Stimulated activated CD8-positive, alpha-beta memory T cell treated with anti-CD3 and anti-CD28 coated beads, Interleukin-12 subunit alpha, Interleukin-12 subunit beta, amount 100 ng/mL, for 24 hours (primary cell): ENCODE data around the gene IFITM10.

Source experiments
- DNase-seq: peaks from one replicate; pipeline ENCODE4 v3.0.0-alpha.2; 2020; ENCODE audit errors: extremely low read depth

The IFITM10 gene

DNA sequence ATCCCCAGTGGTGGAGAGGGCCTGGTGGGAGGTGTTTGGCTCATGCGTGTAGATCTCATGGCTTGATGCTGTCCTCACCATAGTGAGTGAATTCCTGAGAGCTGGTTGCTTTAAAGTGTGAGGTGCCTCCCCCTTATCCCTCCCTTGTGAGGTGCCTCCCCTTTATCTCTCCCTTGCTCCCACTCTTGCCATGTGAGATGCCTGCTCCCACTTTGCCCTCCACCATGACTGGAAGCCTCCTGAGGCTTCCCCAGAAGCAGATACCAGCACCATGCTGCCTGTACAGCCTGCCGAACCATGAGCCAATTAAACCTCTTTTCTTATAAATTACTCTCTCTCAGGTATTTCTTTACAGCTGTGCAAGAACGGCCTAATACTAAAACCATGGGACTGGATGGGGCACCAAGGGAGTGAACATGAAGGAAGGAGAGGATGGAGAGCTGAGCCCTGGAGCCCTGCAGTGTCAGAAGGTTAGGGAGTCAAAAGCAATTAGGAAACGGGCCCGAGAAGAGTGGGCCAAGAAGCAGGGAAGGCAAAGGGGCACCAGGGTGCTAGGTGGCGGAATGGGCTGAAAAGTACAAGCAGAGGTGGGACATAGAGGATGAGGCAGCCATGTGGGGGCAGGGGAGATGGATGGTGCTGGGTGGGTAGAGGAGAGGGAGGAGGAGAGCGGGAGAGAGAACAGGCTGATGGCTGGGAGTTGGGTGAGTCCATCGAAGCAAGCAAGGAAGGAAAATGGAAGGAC is 9.4 kb downstream of the IFITM10 start:
- DNase-seq: no peak

DNA sequence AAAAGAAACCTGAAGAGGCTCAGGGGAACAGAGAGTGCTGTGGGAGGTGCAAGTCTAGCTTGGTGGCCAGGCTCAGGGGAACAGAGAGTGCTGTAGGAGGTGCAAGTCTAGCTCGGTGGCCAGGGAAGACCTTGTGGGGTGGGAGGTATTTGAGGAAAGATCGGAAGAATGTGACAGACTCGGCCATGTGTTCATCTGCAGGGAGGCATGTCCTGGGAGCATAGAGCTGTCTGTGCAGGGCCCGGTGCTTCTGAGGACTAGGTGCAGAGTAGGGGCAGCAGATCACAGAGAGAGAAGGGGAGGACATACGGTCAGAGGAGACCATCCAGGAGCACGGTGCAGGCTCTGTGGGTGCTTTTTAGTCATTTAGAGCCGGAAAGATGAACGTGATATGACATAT is 10.8 kb downstream of the IFITM10 start:
- DNase-seq: no peak

DNA sequence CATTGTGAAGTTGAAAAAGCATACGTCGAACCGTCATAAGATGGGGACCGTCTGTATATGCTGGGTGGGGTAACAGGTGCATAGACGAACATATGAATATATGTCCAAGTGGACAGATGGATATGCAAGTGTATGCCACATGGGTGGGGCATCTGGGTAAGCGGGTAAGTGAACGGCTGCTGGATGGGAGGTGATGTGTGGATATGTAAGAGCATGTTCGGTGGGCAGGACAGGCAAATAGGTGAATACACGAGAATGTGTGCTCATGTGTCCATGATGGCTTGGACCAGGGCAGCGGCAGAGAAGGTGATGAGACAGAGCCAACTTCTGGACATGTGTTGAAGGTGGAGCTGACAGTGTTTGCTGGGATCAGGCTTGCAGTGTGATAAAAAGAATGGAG is 12.0 kb downstream of the IFITM10 start:
- no peak for DNase-seq

DNA sequence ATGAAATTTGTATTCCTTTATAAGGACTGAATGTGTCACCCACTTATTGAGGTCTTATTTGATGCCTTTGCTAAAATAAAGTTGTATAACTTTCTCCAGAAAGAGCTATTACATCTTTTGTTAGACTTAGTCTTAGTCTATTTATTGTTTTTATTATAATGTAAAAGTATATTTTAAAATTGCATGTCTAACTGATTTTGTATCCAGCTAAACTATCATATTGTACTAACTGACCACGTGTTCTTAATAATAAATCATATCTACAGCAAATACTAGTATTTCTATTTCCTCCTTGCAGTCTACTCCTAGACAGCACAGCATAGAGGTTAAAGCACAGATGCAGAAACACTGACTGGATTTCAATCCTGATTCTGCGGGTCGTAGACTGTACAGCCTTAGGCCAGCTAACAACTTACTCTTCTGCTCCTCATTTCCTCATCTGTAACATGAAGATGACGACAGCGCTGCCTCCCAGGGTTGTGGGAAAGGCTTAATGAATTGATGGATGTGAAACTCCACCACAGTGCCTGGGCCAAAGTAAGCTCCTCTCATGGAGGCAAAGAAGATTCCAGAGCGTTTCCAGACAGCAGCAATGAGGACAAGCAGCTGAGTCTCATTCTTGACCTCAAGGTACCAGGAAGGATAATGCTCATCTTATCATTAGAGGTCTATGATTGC is 13.2 kb downstream of the IFITM10 start:
- DNase-seq: no peak

DNA sequence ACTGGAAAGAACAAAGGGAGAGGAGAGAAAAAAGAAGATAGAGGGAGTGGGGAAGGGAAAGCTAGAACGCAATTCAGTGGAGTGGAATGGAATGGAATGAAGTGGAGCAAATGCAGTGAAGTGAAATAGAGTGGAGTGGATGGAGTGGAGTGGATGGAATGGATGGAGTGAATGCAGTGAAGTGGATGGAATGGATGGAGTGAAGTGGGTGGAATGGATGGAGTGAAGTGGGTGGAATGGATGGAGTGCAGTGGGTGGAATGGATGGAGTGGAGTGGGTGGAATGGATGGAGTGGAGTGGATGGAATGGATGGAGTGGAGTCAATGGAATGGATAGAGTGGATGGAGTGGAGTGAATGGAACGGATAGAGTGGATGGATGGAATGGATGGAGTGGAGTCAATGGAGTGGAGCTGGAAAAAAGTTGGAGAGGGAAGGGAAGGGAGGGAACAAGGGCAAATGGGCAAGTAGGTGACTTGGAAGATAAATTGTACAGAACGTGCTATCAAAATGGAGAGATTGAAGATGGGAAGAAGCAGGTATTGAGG is 13.9 kb downstream of the IFITM10 start:
- no peak for DNase-seq

DNA sequence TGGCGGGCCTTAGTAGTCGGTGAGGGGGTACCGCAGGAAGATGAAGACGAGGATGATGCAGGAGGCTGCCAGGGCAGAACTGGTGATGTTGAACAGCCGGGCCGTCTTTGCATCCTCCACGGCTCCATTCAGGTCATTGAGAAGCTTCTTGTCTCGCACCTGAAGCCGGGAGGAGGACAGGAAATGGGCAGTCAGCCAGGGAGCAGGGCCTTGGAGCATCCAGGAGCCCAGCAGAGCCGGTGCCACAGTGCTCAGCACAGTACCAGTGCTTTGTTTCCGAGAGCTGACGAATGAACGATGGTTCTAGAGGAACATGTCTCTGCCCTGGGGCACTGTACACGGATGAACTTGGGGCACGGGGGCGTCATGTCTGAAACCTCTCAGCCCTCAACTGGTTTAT is 15.1 kb downstream of the IFITM10 start:
- no peak for DNase-seq

DNA sequence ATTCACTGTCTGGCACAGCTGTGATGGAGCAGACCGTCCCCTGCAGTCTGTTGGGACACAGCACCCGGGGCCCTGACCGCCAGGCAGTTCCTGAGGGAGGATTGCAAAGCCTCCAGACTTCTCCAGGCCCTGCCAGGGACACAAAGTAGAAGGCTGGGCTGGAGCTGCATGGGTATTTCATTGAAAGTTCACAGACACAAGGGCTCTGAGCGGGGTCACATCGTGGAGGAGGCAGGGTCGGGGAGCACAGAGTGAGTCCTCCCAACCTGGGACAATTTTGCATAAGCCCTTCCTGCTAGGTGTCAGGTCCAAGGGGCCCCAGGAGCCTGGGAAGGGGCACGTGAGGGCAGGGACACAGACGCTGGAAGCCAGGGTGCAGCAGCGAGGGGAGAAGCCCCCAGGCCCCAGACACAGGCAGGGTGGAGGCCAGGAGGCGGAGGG is 15.7 kb downstream of the IFITM10 start:
- no peak for DNase-seq

DNA sequence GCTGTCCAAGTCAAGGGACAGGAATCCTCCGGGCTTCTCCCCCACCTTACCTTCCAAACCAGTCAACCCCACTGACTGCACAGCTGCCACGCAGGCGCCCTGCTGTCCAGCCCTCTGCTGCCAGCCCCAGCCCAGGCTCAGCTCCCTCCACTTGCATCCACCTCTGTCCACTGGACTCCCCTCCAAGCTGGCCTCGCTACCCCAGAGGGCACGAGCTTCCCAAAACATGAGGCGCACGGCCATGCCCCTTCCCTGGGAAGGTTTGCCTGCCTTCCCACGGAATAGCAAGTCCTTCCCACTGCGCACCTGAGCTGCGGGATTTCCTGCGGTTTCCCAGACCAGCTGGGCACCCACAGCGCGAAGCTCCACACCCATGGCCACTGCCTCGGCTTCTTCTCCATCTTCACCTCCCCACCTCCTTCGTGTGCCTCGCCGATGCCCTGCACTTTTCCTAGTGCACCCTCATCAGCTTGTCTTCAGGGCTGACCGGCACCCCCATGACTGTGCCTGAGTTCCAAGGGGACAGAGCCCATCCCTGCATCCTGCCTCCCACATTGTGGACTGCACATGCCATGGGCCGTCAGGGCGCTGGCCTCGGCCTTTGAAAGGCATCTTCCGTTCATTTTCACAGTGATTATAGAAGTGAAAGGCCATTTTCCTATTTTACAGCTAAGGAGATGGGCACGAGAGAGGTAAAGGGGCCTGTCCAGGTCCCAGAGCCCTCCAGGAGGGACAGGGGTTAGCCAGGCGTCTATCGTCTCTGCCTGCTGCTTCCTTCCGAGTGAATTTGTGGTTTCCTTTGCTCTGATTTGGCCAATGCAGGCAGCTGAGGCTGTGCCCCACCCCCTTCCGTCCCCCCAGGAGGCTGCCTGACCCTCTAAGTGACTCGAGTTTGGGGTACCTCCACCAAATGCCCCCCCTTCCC is 16.4 kb downstream of the IFITM10 start:
- no peak for DNase-seq

DNA sequence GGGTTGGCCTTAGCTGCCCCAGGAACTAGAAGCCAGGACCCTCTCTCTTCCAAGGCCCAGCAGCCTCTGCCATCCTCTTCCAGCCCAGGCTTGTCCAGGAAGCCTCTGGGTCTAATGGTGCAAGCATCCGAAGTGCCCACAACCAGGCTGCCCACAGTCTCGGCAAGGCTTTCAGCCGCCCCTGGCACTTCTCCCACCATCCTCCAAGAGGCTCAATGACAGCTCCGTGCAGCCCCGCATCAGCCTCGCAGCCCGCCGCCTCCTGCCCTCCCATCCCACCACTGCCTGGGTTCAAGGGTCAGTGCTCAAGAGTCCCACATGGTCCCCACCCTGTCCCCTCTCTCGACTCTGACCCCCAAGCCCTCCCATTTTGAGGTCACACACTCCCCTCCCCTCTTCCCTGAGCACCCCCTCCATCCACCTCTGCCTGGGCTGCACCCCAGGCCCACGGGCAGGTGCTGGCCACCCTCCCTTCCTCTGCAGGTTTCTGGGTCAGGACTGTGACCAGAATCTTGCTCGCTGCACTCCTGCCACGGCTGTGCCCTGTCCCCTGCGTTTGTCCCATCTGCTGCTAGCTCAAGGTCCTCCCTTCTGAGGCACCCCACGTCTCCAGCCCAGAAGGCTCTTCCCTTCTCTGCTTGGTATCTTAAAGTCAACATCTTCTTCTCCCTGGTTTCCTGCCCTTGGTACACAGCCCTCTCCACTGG is 17.2 kb downstream of the IFITM10 start:
- no peak for DNase-seq

DNA sequence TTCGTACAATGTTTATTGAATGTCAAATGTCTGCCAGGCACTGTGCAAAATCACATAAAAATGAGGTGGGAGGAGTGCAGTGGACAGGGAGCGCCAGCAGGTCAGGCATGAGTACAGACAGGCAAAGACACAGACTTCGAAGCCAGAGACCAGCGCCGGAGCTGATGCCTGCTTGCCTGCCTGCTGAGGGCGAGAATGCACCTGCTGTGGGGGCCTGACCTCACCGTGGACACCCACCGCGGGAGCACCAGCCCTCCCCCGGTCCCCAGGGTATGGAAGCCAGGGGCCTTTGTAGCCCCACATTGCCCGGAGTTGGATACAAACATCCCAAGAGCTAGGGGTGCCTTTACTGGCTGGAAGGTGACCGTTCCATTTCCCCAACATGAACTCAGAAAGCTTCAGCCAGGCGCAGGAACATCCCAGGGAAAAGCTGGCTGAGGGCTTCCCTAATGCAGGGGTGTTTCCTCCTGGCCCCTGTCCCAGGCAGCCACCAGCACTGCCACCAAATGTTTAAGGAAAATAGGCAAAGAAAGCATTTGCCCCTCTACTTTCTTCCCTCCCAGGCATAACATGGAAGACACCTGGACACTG is 17.9 kb downstream of the IFITM10 start:
- DNase-seq: no peak

DNA sequence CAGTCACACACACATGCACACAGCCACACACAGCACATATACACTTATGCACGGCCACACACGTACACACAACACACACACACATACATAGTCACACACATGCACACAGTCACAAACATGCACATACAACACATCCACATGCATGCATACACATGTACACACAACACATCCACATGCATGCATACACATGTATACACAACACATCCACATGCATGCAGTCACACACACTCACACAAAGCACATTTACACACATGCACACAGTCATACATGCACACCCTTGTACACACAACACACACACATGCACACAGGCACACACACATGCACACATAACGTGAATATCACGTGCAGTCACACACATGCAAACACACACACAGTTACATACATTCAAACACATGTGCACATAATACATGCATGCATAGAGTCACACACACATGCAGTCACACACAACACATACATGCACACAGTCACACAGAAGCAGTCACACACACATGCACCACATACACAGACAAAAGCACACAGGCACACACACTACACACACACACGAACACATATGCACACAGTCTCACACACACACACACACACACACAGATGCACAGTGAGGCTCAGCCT is 18.8 kb downstream of the IFITM10 start:
- no peak for DNase-seq

DNA sequence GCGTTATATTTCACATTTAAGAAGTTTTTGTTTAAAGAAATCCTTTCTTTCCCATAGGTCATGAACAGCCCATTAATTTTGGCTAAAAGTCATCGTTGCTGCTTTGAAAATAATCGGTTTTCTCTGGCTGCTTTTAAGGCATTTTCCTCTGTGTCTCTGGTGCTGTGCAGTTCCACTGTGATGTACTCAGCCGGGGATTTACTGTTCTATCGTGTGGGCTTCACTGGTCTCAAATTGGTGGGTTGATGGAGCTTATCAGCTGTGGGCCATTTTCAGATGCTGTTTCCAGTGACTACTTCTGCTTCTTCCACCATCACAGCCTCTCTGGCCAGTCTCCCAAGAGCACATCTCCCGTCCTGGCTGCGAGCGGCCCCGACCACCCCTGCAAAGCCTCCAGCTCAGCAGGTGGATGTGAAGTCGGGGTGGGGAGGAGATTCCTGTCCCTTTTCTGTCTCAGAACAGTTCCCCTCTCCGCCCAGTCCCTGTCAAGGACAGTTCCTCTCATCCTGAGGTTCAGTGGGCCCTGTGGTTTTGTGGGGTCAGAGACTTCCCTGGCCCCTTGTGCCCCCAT is 20.3 kb downstream of the IFITM10 start:
- DNase-seq: no peak

DNA sequence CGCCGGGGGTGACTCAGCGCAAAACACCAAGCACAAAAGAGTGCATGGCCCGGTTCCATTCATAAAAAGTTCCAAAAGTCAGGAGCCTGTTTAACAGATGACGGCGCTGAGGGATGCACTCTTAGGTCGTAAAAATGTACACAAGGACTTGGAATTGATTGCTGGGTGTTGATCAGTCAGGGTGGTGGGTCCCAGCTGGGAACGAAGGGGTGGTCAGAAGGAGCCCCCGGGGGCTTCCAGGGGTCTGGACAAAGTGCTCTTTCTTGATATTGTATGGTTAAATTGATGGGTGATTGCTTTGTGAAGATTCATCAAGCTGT is 20.7 kb downstream of the IFITM10 start:
- no peak for DNase-seq

DNA sequence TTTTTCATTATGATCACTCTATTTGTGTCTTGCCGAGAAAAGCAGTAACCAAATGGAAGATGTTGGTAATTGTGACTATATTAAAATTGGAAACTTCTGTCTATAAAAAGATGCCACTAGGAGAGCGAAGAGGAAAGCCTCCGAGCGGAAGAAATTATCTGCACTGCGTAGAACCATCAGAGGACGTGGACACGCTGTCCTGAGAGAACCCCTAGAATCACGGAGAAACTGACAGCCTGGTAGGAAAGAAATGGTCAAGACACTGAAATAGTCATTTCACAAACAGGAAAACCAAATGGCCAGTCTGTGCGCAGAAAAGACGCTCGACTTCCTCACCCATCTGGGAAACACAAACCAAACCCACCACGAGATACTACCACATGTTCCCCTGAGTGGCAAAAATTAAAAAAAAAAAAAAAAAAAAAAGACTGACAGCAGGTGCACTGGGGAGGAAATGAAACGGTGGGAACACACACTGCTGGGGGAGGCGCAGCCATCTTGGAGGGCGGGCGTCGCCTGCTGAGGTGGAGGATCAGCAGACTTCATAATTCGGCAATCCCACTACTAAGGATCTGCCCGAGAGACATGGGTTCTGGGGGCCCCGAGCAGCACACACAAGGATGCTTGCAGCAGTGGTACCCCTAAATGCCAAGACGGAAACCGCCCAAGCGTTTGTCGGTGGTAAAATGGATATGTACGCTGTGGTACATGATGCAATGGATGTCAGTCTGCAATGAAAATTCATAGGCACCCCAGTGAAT is 21.3 kb downstream of the IFITM10 start:
- no peak for DNase-seq

DNA sequence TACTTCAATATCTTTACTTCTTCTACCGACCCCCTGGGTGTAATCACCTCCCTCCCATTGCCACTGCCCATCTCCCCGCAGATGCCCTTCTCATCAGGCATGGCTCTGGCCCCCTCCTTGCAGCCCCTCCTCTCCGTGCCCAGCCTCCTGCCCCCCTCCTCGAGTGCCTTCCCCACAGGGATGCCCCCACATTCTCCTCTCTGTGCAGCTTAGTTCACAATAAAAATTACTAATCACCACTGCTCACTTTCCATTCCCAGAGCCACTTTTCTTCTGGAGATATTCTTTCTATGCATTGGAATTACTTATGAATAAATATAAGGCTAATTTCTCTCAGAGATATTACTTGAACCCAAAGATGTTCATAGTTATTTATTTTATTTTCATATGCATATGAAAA is 22.1 kb downstream of the IFITM10 start:
- no peak for DNase-seq

DNA sequence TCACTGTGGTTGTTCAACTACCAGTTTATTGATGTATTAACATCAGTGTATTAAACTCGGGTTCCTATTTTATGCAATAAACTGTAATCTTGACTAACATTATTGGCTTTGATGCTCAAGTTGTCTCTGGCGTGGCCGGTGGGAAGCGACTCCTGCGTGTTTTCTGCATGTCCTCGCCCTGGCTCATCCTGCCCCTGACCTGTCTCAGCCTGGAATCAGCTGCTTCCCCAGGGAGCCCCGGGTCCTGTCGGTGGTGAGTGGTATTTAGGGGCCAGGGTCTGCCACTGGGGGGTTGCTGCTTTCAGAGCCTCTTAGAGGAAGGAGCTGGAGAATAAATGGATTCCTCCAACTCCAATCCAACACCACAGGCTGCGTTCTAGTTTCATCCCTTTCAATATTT is 22.5 kb downstream of the IFITM10 start:
- DNase-seq: no peak

DNA sequence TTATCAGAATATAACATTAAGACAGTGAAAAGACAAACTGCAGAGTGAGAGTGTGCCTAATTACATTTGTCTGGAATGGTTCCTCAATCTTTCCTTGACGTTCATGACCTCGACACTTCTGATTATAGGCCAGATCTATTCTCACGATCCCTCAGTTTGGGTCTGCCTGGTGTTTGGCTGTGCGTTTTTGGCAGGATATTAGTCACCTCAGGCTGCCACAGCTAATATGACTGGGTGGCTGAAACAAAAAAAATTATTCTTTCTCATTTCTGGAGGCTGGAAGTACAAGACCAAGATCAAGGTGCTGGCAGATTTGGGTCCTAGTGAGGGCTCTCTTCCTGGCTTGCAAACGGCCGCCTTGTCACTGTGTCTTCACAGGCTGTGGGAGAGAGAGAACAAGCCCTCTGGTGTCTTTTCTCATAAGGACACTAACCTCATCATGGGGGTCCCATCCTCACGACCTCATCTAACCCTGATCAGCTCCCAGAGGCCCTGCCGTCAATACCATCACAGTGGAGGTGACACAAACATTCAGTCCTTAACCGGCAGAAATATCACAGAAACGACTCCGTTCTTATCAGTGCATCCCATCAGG is 23.2 kb downstream of the IFITM10 start:
- DNase-seq: no peak

DNA sequence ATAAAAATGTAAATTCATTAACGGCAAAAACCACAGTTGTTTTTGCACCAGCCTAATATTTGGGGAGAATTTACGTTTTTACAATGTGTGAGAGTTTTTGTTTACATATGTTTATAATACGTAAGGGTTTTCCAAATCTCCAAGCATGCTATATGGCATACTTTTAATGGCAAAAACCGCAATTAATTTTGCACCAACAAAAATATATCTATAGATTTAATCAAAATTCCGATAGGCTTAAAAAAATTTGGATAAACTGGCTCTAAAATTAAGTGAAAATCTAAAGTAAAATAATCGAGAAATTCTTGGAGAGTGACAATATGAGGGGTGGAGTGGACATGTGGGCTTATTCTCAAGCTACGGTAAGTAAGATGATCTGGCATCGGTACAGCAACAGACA is 30.6 kb downstream of the IFITM10 start:
- DNase-seq: no peak

DNA sequence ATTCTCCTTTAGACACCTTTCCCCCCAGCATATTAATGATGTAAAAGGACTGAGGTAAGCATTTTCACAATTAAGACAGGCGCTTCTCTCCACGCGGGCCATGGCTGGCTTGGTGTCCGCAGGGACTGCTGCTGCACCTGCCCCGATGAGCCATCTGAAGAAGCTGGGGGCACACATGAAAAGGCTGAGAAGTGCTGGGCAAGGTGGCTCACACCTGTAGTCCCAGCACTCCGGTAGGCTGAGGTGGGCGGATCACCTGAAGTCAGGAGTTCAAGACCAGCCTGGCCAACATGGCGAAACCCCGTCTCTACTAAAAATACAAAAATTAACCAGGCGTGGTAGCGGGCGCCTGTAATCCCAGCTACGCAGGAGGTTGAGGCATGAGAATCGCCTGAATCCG is 32.1 kb downstream of the IFITM10 start:
- no peak for DNase-seq
